GM11168 (cell line): ENCODE measurements around the gene CYFIP1.

ENCODE experiments used
- in situ Hi-C: fragments of 300-500 bp; cut with MboI; formaldehyde crosslinking; loops from one replicate; pipeline ENCODE4 v1.12.0; 2022; ENCODE audit warnings: low sequenced_read_pairs; ENCODE audit not compliant: unreplicated experiment

CYFIP1 gene

DNA sequence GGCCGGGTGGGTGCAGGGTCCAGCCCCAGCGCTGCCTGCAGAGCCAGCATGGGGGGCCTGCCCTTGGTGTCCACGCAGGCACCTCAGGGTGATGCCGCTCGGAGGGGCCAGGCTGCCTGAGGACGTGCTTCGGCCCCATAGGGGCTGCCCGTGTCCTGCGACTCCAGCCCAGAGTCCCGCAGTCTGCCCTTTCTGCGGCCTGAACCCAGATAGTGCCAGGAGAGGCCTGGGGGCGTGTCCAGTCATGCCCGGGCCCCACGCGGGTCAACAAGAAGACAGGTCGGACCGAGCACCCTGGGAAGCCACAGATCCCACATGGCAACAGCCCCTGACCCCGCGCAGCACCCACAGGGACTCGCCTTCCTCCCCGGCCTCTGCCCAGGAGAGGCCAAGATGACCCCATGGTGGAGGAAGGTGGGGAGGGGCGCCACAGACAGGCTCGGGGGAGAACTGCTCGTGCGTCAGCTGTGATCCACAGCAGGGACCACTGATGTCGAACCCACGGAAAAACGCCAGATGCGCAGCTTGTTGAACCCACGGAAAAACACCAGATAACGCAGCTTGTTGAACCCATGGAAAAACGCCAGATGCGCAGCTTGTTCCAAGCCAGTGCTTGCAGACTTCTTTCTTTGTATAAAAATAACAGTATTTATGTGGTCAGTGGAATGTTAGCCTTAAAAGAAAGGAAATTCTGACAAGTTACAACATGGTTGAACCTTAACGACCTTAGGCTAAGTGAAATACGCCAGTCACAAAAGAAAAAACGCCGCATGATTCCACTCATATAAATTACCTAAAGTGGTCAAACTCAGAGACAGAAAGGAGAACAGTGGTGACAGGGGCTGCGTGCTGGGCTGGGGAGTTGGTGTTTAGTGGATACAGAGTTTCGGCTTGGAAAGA is 28.5 kb downstream of the CYFIP1 start:
- in situ Hi-C loops: no loop called here

GRCh38 chr15:22951031-22951380 is 29.2 kb downstream of the CYFIP1 start:
- in situ Hi-C loops: no loop called here

DNA sequence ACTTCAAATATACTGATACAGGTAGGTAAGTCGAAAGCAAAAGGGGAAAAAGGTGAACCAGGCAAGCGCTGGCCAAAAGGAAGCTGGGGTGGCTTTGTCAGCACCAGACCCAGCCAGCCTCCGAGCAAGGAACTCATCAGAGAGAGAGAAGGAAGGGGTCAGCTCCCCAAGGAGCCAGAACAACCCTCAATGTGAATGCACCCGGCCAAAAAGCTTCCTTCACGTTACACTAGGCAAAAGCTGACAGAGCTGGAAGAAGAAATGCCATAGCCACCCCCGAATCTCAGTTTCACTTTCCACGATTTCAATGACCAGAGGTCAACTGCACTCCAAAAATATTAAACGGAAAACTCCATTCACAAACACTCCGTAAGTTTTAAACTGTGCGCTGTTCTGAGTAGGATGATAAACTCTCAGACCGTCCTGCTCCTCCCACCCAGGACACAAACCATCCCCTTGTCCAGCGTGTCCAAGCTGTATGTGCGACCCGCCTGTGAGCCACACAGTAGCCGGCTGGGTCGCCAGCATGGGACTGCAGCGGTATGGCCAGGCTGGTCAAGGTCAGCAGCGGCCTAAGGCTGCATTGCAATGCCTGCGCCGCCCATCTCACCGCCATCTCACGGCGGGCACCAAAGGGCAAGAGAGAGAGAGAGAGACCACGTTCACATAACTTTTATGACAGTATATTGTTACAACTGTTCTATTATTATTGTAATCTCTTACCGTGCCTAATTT is 29.7 kb downstream of the CYFIP1 start:
- in situ Hi-C loops: no loop called here

GRCh38 chr15:22949074-22949547 is 31.1 kb downstream of the CYFIP1 start:
- in situ Hi-C loops: no loop called here

- in situ Hi-C loops: no loop called here
These were observed 32.1 kb downstream of the CYFIP1 start for GRCh38 chr15:22948056-22948455.

GRCh38 chr15:22947101-22948000 is 32.8 kb downstream of the CYFIP1 start:
- in situ Hi-C loops: no loop called here

DNA sequence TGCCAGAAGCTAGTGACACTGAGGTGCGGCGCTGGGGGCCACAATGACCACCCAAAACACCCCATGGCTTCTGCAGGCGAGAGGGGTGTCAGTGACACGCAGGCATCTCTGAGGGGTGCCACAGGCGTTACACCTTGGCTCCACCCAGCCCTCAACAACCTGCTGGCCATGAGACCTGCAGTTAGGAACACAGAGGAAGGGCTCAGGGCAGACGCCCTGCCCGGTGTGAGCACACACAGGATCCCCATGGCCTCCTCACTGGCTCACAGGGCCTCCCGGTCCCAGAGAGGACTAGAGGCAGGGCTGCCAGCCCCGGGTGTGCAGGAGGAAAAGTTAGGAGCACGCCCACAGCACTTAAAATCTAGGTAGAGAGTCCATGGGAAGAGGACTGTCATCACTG is 35.1 kb downstream of the CYFIP1 start:
- in situ Hi-C loops: no loop called here

DNA sequence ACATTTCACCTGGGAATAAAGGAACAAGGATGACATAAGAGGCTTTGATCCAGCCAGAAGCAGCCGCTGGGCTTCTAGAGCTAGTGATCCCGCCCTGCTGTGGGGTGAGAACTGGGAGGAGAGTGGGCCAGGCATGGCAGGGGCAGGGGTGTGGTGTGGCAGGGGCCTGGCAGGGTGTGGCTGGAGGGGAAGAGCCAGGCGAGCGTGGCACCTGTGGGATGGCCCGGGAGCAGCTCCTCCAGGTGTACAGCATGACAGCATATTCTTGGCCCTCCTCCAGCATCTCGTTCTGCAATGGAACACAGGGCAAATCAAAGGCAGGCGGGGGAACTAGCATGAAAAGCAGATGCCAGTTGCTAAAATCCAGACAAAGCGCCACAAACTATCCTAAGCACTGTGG is 35.5 kb downstream of the CYFIP1 start:
- in situ Hi-C loops: no loop called here

GRCh38 chr15:22942877-22943276 is 37.3 kb downstream of the CYFIP1 start:
- in situ Hi-C loops: no loop called here

DNA sequence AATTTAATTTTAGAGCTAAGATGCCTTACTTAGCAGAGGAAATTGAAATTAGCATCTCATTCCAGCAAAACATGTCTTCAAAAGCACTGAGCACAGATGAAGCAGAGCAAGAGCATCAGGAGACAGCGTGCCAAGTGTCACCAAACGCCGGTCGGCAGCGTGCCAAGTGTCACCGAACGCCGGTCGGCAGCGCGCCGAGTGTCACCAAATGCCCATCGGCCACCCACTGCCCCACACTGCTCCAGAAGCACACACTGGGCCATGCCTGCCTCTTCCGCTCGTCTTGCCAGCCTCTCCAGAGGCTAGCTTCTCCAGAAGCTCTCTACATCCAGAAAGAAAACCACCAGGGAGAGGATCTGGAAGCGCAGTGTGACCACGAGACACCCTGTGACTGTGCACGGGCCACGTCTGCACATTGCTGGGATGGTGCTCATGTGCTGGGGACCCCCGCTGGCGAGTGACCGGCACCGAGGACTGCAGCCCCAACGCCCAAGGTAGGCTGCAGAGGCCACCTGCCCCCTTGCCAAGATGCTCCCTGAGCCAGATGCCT is 37.8 kb downstream of the CYFIP1 start:
- in situ Hi-C loops: no loop called here

DNA sequence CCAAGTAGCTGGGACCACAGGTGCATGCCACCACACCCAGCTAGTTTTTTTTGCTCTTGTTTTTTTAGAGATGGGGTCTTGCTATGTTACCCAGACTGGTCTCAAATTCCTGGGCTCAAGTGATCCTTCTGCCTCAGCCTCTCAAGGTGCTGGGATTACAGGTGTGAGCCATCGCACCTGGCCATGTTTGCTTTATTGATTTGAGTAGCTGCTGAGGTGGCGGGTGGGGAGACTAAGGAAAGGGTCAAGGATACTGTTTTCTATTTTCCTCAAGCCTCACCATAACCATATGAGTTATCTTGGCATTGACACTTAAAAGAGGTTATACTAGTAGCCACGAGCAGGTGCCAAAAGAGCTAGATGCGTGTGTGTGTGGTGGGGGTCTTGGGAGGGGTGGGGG is 39.0 kb downstream of the CYFIP1 start:
- in situ Hi-C loops: no loop called here

GRCh38 chr15:22939652-22940061 is 40.5 kb downstream of the CYFIP1 start:
- in situ Hi-C loops: no loop called here

DNA sequence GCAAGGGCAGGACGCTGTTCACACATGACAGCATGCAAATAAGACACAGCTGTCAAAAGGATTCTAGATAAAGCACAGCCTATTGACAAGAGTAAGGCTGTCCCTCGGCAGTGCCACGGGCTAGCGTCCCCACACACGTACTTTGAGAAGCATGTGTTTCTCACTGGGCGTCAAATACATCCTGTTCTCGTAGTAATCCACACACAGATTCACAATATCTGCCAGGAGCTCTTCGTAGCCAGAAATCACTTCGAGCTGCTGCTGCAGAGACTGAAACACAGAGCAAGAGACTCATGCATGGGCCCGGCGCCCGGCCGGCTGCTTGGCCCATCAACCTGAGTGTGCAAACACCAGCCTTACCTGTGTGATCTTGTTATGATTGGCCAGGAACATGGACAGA is 41.1 kb downstream of the CYFIP1 start:
- in situ Hi-C loops: no loop called here

DNA sequence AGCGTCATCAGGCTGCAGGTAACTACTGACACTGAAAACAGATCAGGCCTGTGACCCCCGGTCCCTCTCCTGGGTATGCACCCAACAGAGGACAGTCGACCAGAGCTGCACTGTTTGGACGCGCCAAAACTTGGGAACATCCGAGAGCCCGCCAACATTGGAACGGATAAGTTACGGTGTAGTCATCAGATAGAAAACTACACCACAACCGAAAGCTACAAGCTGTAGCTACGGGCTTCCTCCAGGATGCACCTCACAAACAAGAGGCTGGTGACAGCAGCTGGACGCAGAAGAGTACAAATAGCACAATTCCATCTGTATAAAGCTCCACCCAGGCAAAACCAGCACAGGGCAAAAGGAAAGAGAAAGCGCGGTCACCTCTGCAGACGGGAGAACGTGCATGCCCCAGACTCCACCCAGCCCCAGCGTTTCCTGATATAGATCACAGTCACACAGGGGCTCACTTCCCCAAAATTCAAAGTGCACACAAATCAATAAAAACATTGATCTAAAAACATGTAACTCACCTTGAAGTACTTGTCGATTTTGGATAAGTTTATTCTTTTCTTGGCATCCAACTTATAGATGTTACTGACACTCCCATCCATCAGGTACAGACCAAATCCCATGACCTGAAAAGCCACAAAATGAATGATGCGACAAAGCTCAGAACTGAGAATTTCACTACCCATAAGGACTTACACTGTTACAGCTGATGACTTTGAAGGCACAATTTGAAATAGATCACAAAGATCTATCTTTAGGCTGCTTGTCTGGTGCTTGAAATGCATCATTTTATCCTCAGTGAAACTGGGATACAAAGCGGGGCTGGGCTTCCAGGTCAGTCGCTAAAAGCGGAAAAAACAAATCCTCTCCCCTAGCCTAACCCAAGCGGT is 43.3 kb downstream of the CYFIP1 start:
- in situ Hi-C loops: no loop called here

DNA sequence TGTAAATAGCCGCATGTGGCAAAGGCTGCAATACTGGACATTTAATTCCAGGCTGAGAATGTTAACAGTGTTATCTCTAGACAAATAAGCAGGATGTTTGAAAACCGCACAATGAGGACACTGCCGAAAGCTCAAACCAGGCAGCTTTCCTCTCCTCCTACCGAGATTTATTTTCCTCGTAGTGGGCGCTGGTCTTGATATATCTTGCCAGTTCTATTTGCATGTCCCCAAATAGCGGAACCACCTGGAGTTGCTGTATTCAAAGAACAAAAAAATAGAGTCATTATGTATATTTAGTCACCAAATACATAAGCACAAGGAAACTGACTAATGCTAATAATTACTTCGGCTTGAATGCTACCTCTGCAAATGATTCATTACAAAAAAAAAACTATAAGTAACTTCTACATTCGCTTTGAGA is 46.5 kb downstream of the CYFIP1 start:
- in situ Hi-C loops: no loop called here

- in situ Hi-C loops: no loop called here
These were observed 48.2 kb downstream of the CYFIP1 start for GRCh38 chr15:22931784-22932536.

DNA sequence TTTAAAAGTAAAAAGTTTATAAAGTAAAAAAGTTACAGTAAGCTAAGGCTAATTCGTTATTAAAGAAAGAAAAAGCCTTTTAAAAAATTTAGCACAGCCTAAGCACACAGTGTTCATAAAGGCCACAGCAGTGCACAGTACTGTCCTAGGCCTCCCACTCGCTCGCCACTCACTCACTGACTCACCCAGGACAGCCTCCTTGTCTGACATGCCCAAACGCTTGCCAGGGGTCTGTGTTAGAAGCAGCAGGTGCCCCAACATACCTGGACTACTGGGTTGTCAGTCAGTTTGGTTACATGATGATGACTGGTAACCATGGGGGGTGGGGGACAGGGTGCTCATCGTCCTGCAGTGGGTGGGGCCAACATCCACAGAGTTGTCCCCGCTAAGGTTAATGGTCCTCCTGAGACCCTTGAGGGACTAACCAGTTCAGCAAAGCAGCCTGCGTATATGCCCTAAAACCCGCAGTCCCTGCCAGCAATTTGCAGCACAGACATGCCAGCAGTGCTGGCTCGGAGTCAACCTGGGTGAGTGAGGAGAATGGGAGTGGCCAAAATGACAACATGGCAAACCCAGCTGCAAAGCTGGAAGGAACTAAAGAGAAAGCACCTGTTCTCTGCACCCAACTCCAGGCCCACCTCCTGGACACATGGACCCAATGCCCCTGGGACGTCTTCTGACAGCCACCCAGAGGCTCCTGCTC is 49.2 kb downstream of the CYFIP1 start:
- in situ Hi-C loops: no loop called here

DNA sequence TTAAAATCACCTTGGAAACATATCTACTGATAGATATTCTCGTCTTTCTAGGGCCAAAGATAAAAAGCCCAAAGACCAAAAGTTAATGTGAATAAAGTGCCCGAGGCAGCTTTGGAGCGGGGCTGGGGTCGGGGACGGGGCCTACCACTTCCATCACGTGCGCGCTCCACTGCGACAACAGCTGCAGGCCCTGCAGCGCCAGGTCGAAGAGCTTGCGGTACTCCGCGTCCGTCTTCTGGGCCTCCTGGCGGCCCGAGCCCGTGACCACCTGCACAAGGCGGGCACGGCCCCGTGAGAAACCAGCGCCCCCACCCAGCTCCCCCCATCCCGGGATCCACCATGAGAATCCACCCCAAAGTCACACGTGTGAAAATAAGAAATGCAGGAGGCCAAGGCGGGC is 52.4 kb downstream of the CYFIP1 start:
- in situ Hi-C loops: no loop called here
